Stimulated activated CD4-positive, alpha-beta T cell treated with anti-CD3 and anti-CD28 coated beads, Interleukin-4, amount 100 ng/mL, for 1 hour (primary cell): Measurements from ENCODE around the gene CAND2.
"Not testable (repeated sequence)": the region's sequence is repeated elsewhere in the genome, so short reads cannot be mapped to it uniquely, and the experiment has no call there.

ENCODE experiments used
- DNase-seq: peaks from one replicate; pipeline ENCODE4 v3.0.0-alpha.2; 2020

The CAND2 gene

GRCh38 chr3:12833222-12834161 lies 37.0 kb downstream of the CAND2 start:
- no peak for DNase-seq

DNA sequence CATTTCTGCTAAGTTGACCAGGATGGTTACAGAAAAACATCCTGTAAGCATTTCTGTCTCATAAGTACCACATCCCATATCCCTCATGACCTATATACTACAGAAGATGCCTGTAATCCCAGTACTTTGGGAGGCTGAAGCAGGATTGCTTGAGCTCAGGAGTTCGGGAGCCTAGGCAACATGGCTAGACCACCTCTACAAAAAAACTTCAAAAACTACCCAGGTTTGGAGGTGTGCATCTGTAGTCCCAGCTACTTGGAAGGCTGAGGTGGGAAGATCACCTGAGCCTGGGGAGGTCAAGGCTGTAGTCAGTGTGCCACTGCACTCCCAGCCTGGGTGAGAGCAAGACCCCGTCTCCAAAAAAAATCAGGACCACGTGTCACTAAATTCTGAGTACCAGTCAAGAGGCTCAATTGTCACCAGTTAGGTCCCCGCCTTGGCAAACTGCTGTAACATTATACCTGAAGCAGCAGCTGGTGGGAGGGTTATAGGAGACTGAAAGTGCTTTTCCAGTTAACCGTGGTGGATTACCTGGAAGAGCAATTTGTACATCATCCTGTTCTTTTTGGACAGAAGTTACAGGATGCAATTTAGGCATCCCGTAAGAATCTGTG lies 38.7 kb downstream of the CAND2 start:
- DNase-seq = no peak

GRCh38 chr3:12837295-12837986 lies 41.0 kb downstream of the CAND2 start:
- DNase-seq = no peak

GRCh38 chr3:12838179-12838965 lies 41.9 kb downstream of the CAND2 start:
- DNase-seq = no peak

GRCh38 chr3:12839156-12839946 lies 42.9 kb downstream of the CAND2 start:
- no peak for DNase-seq

GRCh38 chr3:12840148-12840547 lies 43.7 kb downstream of the CAND2 start:
- DNase-seq = not testable (repeated sequence)

DNA sequence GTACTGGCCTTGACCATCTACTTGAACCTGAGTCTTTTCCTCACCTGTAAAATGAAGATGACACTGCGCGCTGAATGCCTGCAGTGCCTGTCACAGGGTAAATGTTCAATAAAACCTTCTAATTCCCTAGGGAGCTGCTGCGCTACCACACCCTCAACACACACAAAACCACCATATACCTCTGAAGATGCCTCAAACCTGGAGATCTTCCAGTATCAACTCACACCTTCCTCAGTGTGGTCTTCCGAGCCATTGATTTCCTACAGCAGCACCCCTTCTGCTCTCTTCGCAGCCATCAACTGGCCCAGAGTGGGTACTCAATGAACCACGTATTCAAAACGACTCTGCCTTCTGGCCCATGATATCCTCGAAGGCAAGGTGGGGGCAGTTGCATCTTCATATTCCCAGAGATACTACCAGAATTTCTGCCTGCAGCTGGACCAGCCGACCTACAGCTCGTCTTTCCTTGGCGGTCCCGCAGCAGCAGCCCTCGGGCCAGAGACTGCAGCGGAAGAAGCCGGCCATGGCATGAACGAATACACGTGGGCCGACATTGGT lies 44.2 kb downstream of the CAND2 start:
- DNase-seq = no peak

DNA sequence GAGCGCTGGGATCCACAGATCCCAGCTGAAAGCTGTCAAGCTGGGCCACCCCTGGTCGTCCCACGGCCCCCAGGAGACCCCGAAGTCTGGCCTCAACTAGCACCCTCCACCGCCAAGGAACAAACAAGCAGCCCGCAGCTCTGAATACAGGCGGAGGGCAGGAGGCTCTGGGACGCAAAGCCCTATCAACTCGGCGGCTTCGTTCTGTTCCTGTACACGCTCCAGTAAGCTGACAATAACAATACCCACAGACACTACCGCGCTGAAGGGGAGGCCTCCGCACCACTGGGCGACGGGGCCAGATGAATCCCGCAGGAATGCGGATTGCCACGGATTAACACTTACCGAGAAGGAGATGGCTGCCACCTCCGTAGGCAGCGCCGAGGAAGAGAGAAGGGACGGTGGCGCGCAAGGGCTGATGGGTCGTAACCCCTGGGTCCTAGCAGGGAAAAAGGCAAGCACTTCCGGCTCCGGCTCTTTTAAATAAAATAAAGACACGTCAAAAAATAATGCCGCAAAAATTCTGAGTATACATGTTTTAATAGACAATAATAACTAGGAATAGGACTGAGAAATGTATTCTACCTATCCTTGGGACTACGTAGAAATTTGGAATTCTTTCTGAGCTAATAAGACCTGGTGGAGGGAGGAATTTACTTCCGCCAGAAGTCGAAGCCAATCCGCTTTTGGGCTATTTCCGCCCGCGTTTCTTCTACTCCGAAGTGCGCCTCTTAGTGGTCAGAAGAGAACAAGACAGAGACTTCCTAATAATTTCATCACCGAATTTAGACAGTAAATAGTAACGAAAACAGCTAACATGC lies 44.9 kb downstream of the CAND2 start, which contains the start of gene RPL32:
Gene RPL32 (minus strand): TSS at position 417 of the 821 bp plus-strand sequence. CDS start 1,328 bp downstream, outside the sequence.
- peak; percentile 81 for DNase-seq

DNA sequence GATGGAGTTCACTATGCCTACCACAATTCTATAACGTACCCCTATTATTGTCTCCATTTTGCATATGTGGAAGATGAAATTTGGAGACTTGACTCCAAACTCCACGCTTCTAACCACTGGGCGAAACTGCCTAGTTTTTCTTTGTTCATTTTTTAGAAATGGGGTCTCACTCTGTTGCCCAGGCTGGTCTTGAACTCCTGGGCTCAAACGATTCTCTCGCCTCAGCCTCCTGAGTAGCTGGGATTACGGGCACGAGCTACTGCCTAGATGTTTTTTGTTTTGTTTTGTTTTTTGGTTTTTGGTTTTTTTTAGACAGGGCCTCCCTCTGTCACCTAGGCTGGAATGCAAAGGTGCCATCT lies 45.5 kb downstream of the CAND2 start:
- no peak for DNase-seq

- no peak for DNase-seq
Observed at GRCh38 chr3:12842469-12842868, 46.0 kb downstream of the CAND2 start.

DNA sequence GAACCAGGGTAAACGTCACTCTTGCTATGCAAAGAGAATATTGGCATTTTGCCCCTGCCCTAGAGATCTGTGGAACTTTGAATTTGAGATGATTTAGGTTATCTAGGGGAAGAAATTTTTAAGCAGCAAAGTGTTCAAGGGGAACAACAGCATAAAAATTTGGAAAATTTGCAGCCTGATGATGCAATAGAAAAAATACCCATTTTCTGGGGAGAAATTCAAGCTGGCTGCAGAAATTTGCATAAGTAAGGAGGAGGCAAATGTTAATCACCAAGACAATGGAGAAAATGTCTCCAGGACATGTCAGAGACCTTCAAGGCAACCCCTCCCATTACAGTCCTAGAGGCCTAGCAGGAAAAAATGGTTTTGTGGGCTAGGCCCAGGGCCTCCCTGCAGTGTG lies 49.3 kb downstream of the CAND2 start:
- DNase-seq = no peak

- no peak for DNase-seq
Observed at GRCh38 chr3:12852201-12852600, 55.7 kb downstream of the CAND2 start.

GRCh38 chr3:12853847-12854246 lies 57.4 kb downstream of the CAND2 start:
- DNase-seq = not testable (repeated sequence)

GRCh38 chr3:12854565-12854964 lies 58.1 kb downstream of the CAND2 start:
- DNase-seq = no peak

DNA sequence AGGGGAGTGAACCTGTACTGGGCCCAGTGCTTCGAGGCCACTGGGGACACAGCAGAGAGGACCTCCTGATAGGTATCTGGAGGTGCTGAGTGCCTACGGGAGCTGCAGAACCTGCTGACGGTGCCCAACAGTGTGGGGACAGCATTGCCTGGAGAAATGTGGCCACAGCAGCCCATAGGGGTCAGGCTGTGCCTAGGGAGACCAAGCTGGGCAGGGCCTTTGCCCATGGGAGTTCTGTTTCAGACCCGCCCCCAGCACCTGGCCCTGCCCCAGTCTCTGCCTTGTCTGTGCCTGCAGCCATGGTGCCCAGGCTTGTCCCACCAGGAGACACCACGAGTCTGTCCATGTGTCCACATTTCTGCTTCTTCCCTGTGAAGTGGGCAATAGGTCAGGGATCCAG lies 60.1 kb downstream of the CAND2 start:
- DNase-seq = no peak

GRCh38 chr3:12859840-12860239 lies 63.4 kb downstream of the CAND2 start:
- no peak for DNase-seq

DNA sequence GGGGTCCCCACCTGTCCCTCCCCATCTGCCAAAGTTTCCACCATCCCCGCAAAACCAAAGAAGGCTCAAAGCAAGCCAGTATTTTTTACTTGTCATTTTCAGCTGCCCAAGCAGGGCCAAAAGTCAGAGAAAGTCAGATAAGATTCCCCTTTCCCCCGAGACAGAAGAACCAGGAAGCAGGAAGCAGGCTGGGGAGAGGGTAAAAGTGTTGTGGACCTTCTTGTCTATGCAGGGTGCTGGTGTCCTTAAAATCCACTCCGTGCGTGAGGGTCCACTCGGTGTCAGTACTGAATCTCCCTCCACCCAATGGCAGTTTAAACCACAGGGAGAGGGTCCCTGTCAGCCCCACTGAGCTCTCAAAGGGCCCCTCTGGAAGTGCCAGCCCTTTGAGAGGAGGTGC lies 65.1 kb downstream of the CAND2 start:
- no peak for DNase-seq

- DNase-seq = no peak
Observed at GRCh38 chr3:12862387-12862786, 65.9 kb downstream of the CAND2 start.

GRCh38 chr3:12865271-12865670 lies 68.8 kb downstream of the CAND2 start:
- no peak for DNase-seq

DNA sequence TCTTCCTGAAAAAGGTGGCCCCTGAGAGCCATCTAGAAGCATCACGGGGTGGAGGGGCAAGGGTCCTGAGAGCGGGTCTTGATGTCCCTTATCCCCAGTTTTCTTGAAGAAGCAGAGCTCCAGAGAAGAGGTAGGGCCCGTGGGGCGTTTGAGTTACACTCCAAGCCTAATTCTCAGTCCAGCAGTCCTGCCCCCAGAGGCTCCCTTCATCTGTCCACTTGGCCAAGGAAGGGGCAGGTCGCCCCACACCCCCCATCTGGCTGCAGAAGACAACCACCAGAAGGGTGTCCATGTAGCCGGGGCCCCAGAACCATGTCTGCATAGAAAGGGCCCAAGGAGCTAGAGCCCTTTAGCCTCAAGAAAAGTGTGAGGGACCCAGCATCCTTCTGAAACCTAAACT lies 70.4 kb downstream of the CAND2 start:
- DNase-seq = no peak
